GM12891 (cell line): Measurements from ENCODE around the gene FAM181A.

ENCODE experiments used
- POLR2A ChIP-seq: IDR thresholded peaks from 2 replicates; pipeline ENCODE4 v1.6.1; 2011; ENCODE audit warnings: low read depth, low read length, control low read depth
- SPI1 ChIP-seq: IDR thresholded peaks from 2 replicates; pipeline ENCODE4 v1.6.1; 2011; ENCODE audit warnings: low read depth, low read length, control low read depth
- TAF1 ChIP-seq: IDR thresholded peaks from 2 replicates; pipeline ENCODE4 v1.6.1; 2011; ENCODE audit warnings: low read depth, low read length, control low read depth

DNA sequence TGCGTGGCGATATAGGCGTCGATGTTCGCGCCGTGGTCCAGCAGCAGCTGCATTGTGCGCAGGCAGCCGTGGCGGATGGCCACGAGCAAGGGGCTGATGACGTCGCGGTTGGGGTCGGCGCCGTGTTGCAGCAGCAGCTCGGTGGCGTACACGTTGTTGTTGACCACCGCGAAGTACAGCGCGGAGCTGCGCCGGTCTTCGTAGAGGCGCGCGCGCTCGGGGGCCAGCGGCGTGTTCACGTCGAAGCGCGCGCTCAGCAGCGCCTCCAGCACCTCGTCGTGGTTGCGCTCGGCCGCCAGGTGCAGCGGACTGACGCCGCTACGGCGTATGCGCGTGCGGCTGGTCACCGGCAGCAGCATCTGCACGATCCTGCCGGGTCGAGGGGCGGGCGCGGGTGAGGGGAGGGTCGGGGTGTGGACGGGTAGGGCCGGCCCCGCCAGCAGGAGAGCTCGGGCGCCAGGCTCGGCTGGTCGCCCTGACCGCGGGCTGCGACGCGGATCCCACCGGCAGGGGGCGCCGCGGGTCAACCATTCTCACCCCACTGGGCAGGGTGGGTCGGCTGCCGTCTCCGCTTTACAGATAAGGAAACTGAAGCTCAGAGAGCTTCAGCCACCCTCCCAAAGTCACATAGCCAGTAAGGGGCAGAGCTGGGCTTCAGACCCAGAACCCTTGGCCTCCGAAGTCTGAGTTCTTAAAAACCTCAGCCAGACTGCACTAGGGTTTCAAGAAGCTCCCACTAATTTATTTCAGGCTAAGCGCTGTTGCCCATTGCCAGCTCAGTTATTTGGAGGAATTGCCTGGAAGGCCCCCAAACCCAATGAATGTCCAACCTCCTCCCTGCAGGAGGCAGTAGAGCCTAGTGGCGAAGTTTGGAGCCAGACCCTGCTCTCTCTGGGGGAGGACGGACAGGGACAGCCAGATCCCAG lies 12.4 kb downstream of the FAM181A start:
- TF ChIP-seq POLR2A = no peak
- no peak for TF ChIP-seq TAF1
- no peak for TF ChIP-seq SPI1
